Right lobe of liver (tissue), 6 donors: ENCODE data around the gene SLC22A13. TPM values are rescaled to one million over a fixed set of nuclear protein-coding genes. Genes with fewer than 3 reads are reported as not detected.

Source experiments
- ATAC-seq, 4 donors: fragments of 200-7000 bp; cut with Tn5 transposase; one replicate each; pipeline ENCODE4 v1.9.1; 2020; ENCODE audit warnings: mild to moderate bottlenecking in 4 of 4, moderate library complexity in 4 of 4
- DNase-seq, 3 donors: peaks; one replicate each; pipeline ENCODE4 v3.0.0-alpha.2; 2020
- H3K27ac ChIP-seq, 3 donors: fragments of 200-600 bp; one replicate each; pipeline ENCODE4 v1.8.0; 2022
- H3K27me3 ChIP-seq, 2 donors: fragments of 200-600 bp; one replicate each; pipeline ENCODE4 v1.8.0; 2022
- H3K36me3 ChIP-seq, 4 donors: fragments of 200-600 bp; sonication (generic) in 1 of 4; one replicate each; pipeline versions ENCODE4 v1.5.1 to v1.8.0; 2017 to 2022; ENCODE audit warnings: control low read depth in 1 of 4
- H3K4me1 ChIP-seq, 4 donors: fragments of 200-600 bp; sonication (generic) in 1 of 4; one replicate each; pipeline versions ENCODE4 v1.5.1 to v1.8.0; 2017 to 2022; ENCODE audit warnings: control low read depth in 1 of 4
- H3K4me3 ChIP-seq, 3 donors: fragments of 200-600 bp; one replicate each; pipeline ENCODE4 v1.8.0; 2022
- H3K9me3 ChIP-seq, 4 donors: fragments of 200-600 bp; sonication (generic) in 1 of 4; one replicate each; pipeline versions ENCODE4 v1.5.1 to v1.8.0; 2017 to 2022; ENCODE audit warnings: control low read depth in 1 of 4
- CTCF ChIP-seq, 4 donors: fragments of 200-600 bp in 3 of 4; fragments of 450-650 bp in 1 of 4; IDR thresholded peaks; one replicate each; pipeline versions ENCODE4 v1.5.1 to v1.8.0; 2016 to 2022; ENCODE audit warnings: antibody characterized with exemption in 4 of 4, mild to moderate bottlenecking in 2 of 4
- POLR2A ChIP-seq: fragments of 450-650 bp; IDR thresholded peaks from one replicate; pipeline ENCODE4 v1.6.1; 2017; ENCODE audit warnings: antibody characterized with exemption, mild to moderate bottlenecking
- WGBS: methylation state at CpG from one replicate; pipeline ENCODE4 v1.1.6; 2018; ENCODE audit warnings: low coverage, low lambda C conversion rate; ENCODE audit not compliant: insufficient coverage; ENCODE audit errors: missing lambda C conversion rate; 5-methylcytosine and 5-hydroxymethylcytosine counted together
- intact Hi-C, 2 donors: fragments of 100-400 bp; cut with DNase I; formaldehyde crosslinking; loops; one replicate each; pipeline versions ENCODE4 v1.11.2 to v1.14.1; 2022
- total RNA-seq, 6 experiments: library from RNA; depleted of rRNA in 2 of 6; stranded (reverse); fragments of >200 nt in 2 of 6; fragmentation: NEBNext Ultra II Directional in 3 of 6; extraction: Animal tissue kit (Norgen Biotek cat#: 25700) in 3 of 6; gene quantifications; one replicate each; pipeline versions ENCODE4 v1.1.0 to v1.2.4, GENCODE V29; 2016 to 2023
- donor health status: DM: no; HTN: yes; CAD: no.
- donor health status: DM: no; HTN: no; CAD: no.
- donor health status: DM: no; HTN: no; CAD: no.
- donor health status: DM: no; HTN: yes; CAD: no.
- donor health status: DM: no; HTN: yes; CAD: no.

SLC22A13 gene
- total RNA-seq, 6 experiments from 2014 or later: 0.16 to 0.35 (median 0.22) TPM; not detected in 3

DNA sequence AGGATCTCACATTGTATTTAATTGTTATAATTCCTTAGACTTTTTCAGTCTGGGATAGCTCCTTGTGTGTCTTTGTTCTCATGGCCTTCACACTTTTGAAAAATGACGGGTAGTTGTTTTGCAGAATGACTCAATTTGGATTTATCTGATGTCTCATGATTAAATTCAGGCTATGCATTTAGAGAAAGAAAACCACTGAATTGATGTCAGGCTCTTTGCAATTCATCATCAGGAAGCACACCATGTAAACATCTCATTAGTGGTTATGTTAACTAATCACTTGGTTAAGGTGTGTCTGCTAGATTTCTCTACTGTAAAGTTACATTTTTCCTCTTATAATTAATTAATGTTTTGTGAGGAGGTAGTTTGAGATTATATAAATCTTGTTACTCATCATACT is 8.0 kb upstream of the SLC22A13 start:
- Histone ChIP-seq H3K27ac (no peak overlapping the region), H3K36me3 (peaks cover 0 to 18% (median 2%) of the 10 kb centered on the region in 4 donors), H3K4me1 (no peaks in the 10 kb centered on the region), H3K9me3 (no peaks in the 10 kb centered on the region), H3K4me3 (no peak overlapping the region), H3K27me3 (no peaks in the 10 kb centered on the region)
- 69% methylated on average over 1 of the region's 1 CpG for WGBS
- TF ChIP-seq CTCF (IDR thresholded peaks at IDR 0.05): no peak
- no peak for TF ChIP-seq POLR2A
- intact Hi-C loops: no loop called here
- ATAC-seq: no peak
- DNase-seq: no peak

GRCh38 chr3:38260474-38260873 is 5.1 kb upstream of the SLC22A13 start:
- TF ChIP-seq POLR2A (no peak), CTCF (IDR thresholded peaks at IDR 0.05) (no peak)
- Histone ChIP-seq H3K4me3 (no peak overlapping the region), H3K9me3 (no peaks in the 10 kb centered on the region), H3K27ac (no peak overlapping the region), H3K27me3 (no peaks in the 10 kb centered on the region), H3K36me3 (no peaks in the 10 kb centered on the region), H3K4me1 (peaks cover 0 to 14% (median 0%) of the 10 kb centered on the region in 4 donors)
- intact Hi-C loops: no loop called here
- 83% methylated on average over 2 of the region's 2 CpGs for WGBS
- ATAC-seq (no peak), DNase-seq (no peak)

GRCh38 chr3:38264353-38264771 is 1.2 kb upstream of the SLC22A13 start:
- H3K4me1 ChIP-seq: peaks cover 0 to 14% (median 0%) of the 10 kb centered on the region in 4 donors
- H3K9me3 ChIP-seq: no peaks in the 10 kb centered on the region
- ATAC-seq (peak; percentile 81 to 95 (median 89)), DNase-seq (peak in 2 of 3 donors; percentile 68 to 69)
- no peaks in the 10 kb centered on the region for H3K27me3 ChIP-seq
- no peak overlapping the region for H3K27ac ChIP-seq
- TF ChIP-seq POLR2A (no peak), CTCF (IDR thresholded peaks at IDR 0.05) (no peak)
- no peak overlapping the region for H3K4me3 ChIP-seq
- intact Hi-C loops: no loop called here
- H3K36me3 ChIP-seq: no peaks in the 10 kb centered on the region
- no CpG with 5 or more reads among the region's 1 CpG for WGBS

DNA sequence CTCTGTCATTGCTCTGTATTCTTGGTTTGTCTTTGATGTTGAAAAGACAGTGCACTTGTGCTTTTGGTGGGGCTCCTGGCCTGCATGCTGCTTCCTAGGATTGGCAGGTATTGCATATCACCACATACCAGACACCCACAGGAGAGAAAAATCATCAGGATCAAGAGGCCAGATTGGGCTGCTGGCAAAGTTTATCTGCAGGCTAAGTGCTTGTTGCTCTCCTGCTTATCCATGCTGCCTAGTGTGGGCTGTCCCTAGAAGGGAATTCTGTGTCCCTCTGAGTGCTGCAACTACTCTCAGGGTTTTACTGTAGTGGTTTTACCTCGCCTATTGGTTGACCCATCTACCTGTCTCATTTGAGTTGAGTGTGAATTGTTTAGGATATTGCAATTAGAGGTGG is 833 bp upstream of the SLC22A13 start:
- WGBS: no CpG with 5 or more reads among the region's 1 CpG
- no peak for TF ChIP-seq POLR2A
- no peak for TF ChIP-seq CTCF (IDR thresholded peaks at IDR 0.05)
- H3K4me3 ChIP-seq: no peak overlapping the region
- peaks cover 0 to 14% (median 0%) of the 10 kb centered on the region in 4 donors for H3K4me1 ChIP-seq
- no peak overlapping the region for H3K27ac ChIP-seq
- no peaks in the 10 kb centered on the region for H3K36me3 ChIP-seq
- ATAC-seq: no peak
- no peak for DNase-seq
- no peaks in the 10 kb centered on the region for H3K9me3 ChIP-seq
- H3K27me3 ChIP-seq: no peaks in the 10 kb centered on the region
- intact Hi-C loops: no loop called here

- DNase-seq (no peak), ATAC-seq (no peak)
- TF ChIP-seq POLR2A (no peak), CTCF (IDR thresholded peaks at IDR 0.05) (no peak)
- H3K4me3 ChIP-seq: no peak overlapping the region
- H3K27ac ChIP-seq: no peak overlapping the region
- H3K36me3 ChIP-seq: no peaks in the 10 kb centered on the region
- peaks cover 0 to 14% (median 0%) of the 10 kb centered on the region in 4 donors for H3K4me1 ChIP-seq
- no peaks in the 10 kb centered on the region for H3K27me3 ChIP-seq
- WGBS: 88% methylated on average over 1 of the region's 1 CpG
- intact Hi-C loops: no loop called here
- no peaks in the 10 kb centered on the region for H3K9me3 ChIP-seq
Observed at GRCh38 chr3:38266810-38267209, 1.2 kb downstream of the SLC22A13 start.
